IgD-negative memory B cell (primary cell): ENCODE data around the gene IDI2. TPM values are rescaled to one million over a fixed set of nuclear protein-coding genes. Genes with fewer than 3 reads are reported as not detected.

Source experiments
- H3K27ac Mint-ChIP-seq, 3 donors: one replicate each; pipeline ENCODE4 v1.8.0; 2020 to 2022; ENCODE audit warnings: mild to moderate bottlenecking in 3 of 3, mixed read lengths in 3 of 3, moderate library complexity in 1 of 3
- H3K27me3 Mint-ChIP-seq: one replicate; pipeline ENCODE4 v1.8.0; 2021; ENCODE audit warnings: mixed read lengths
- H3K36me3 Mint-ChIP-seq: one replicate; pipeline ENCODE4 v1.8.0; 2020; ENCODE audit warnings: mild to moderate bottlenecking, mixed read lengths
- H3K4me1 Mint-ChIP-seq, 3 donors: one replicate each; pipeline ENCODE4 v1.8.0; 2020 to 2022; ENCODE audit warnings: mixed read lengths in 3 of 3, mild to moderate bottlenecking in 1 of 3
- H3K4me3 Mint-ChIP-seq, 4 donors: one replicate each; pipeline ENCODE4 v1.8.0; 2020 to 2022; ENCODE audit warnings: mild to moderate bottlenecking in 4 of 4, mixed read lengths in 4 of 4, moderate library complexity in 3 of 4
- H3K9me3 Mint-ChIP-seq, 3 donors: one replicate each; pipeline ENCODE4 v1.8.0; 2020 to 2021; ENCODE audit warnings: mixed read lengths in 3 of 3, mild to moderate bottlenecking in 1 of 3
- polyA plus RNA-seq: library from polyadenylated mRNA; unstranded; fragments of 300-500 nt; fragmentation: Illumina TruSeq; gene quantifications from one replicate; pipeline ENCODE4 v1.2.3, GENCODE V29; 2021

IDI2 gene
- polyA plus RNA-seq, 1 donor from 2014 or later = not detected

DNA sequence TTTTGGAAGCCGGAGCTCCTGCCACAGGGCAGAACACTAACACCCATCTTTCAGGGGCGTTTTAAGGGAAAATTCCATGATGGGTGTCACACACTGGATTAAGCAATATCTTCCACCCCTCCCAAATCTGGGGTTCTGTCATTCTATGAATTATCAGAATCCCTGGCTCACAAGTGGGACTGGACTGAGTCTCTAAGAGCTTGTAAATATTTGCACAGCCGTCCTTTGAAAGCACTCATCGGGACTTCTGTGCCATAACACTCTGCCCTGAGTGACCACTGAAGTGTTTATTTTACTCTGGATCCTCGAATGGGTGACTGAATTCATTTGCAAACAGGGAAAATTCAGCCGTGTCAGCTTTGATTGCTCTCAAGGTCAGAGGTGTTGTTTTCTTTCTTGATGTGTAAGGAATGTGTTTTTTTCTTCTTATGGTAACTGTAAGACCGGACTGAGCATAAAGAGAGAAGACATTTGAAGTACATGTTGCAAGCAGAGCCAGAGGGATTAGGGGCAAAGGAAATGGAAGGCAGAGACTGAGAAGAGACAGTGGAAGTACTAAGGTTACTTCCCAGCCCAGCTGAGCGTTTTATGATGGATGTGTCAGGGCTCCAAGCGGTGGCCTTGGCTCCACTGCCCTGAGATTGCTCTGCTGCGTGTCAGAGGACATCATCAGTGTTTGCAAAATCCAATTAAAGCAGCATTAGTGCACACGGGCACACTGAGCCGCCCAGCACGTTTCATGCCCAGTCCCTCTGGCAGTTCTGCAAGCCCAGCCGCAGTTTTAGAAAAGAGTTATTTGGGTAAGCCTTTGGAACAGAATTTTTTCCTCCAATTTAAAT lies 55.1 kb downstream of the IDI2 start:
- H3K27ac Mint-ChIP-seq = no peak overlapping the region
- H3K27me3 Mint-ChIP-seq = peaks cover 26% of the 10 kb centered on the region
- H3K4me1 Mint-ChIP-seq = peaks cover 0 to 1% (median 0%) of the 10 kb centered on the region in 3 donors
- peaks cover 3% of the 10 kb centered on the region for H3K36me3 Mint-ChIP-seq
- H3K9me3 Mint-ChIP-seq = peaks cover 0 to 4% (median 3%) of the 10 kb centered on the region in 3 donors
- no peak overlapping the region for H3K4me3 Mint-ChIP-seq

DNA sequence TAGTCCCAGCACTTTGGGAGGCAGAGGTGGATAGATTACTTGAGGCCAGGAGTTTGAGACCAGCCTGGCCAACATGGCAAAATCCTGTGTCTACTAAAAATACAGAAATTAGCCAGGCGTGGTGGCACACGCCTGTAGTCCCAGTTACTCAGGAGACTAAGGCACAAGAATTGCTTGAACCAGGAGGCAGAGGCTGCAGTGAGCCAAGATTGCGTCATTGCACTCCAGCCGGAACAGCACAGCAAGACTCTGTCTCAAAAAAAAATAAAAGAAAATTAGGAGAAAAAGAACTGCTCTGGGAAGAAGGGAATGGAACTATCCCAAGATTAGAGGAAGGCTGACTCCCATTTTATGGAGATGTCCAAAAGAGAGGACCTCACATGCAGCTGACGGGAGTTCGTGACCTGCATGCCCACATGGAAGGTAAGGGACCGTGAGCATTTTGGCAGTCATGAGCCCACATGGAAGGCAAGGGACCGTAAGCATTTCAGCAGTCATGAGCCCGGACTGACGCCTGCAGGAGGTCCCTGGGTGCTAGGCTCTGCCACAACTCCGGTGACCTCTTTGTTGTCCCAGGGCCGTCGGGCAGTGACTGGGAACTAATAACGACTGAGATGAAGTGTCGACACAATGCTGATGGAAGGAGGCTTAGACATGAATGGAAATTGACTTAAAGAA lies 56.0 kb downstream of the IDI2 start:
- H3K27ac Mint-ChIP-seq = no peak overlapping the region
- peaks cover 0 to 1% (median 0%) of the 10 kb centered on the region in 3 donors for H3K4me1 Mint-ChIP-seq
- H3K9me3 Mint-ChIP-seq = peaks cover 0 to 4% (median 3%) of the 10 kb centered on the region in 3 donors
- peaks cover 3% of the 10 kb centered on the region for H3K36me3 Mint-ChIP-seq
- H3K27me3 Mint-ChIP-seq = peaks cover 26% of the 10 kb centered on the region
- no peak overlapping the region for H3K4me3 Mint-ChIP-seq

Other genes starting within 250 kb of the IDI2 start
- gene LARP4B, start 94.2 kb downstream of the IDI2 start, polyA plus RNA-seq = 31.3 TPM
- gene GTPBP4, start 37.4 kb downstream of the IDI2 start, polyA plus RNA-seq = 20.7 TPM
- 54.8 TPM for gene IDI1, start 23.3 kb upstream of the IDI2 start, polyA plus RNA-seq
- 14.7 TPM for gene WDR37, start 30.5 kb upstream of the IDI2 start, polyA plus RNA-seq